MCF 10A (cell line): ENCODE measurements around the gene DIAPH2. TPM values are rescaled to one million over a fixed set of nuclear protein-coding genes. Genes with fewer than 3 reads are reported as not detected.

Experiments used
- BruUV-seq: library from RNA; stranded (reverse); fragments of 400-500 nt; replicated peaks from 2 replicates; lab custom pipeline; 2021; lab: Mats Ljungman, UMichigan
- CTCF ChIA-PET: fragments of 300-600 bp; sonication (Branson Sonifier 250); formaldehyde crosslinking; extraction: SDS; loops from one replicate; lab custom pipeline; 2021; ENCODE audit warnings: antibody characterized with exemption, inconsistent platforms; lab: Yijun Ruan, JAX
- POLR2A ChIA-PET: fragments of 300-600, 350-650 bp; sonication (Branson Sonifier 250); formaldehyde crosslinking; extraction: SDS; loops from one replicate; lab custom pipeline; 2020; ENCODE audit warnings: antibody characterized with exemption, inconsistent platforms; lab: Yijun Ruan, JAX
- DNase-seq: peaks from one replicate; pipeline ENCODE4 v3.0.0-alpha.2; 2018; ENCODE audit not compliant: unreplicated experiment
- H3K27ac Mint-ChIP-seq: one replicate; pipeline ENCODE4 v1.8.0; 2022; ENCODE audit warnings: mild to moderate bottlenecking, low read depth, mixed read lengths; ENCODE audit not compliant: unreplicated experiment
- H3K27me3 Mint-ChIP-seq: one replicate; pipeline ENCODE4 v1.8.0; 2022; ENCODE audit warnings: mixed read lengths; ENCODE audit not compliant: insufficient read depth, unreplicated experiment
- H3K36me3 Mint-ChIP-seq: one replicate; pipeline ENCODE4 v1.8.0; 2022; ENCODE audit warnings: mild to moderate bottlenecking, moderate library complexity, mixed read lengths; ENCODE audit not compliant: insufficient read depth, unreplicated experiment
- H3K4me1 Mint-ChIP-seq: one replicate; pipeline ENCODE4 v1.8.0; 2022; ENCODE audit warnings: mixed read lengths; ENCODE audit not compliant: insufficient read depth, unreplicated experiment
- H3K4me3 Mint-ChIP-seq: one replicate; pipeline ENCODE4 v1.8.0; 2022; ENCODE audit warnings: mild to moderate bottlenecking, moderate library complexity, mixed read lengths; ENCODE audit not compliant: unreplicated experiment
- H3K9me3 Mint-ChIP-seq: one replicate; pipeline ENCODE4 v1.8.0; 2022; ENCODE audit warnings: mixed read lengths; ENCODE audit not compliant: unreplicated experiment
- intact Hi-C: fragments of 100-400 bp; cut with micrococcal nuclease; formaldehyde crosslinking; loops from 2 replicates; pipeline ENCODE4 v1.14.1; 2022
- total RNA-seq: library from RNA; stranded (reverse); gene quantifications from 2 replicates; pipeline ENCODE4 v1.2.3, GENCODE V29; 2022
- TF ChIP-seq, protein P1 (sequence below): fragments of 200-600 bp; IDR thresholded peaks from one replicate; pipeline ENCODE4 v1.8.0; 2022; ENCODE audit warnings: antibody characterized with exemption, mild to moderate bottlenecking; ENCODE audit not compliant: unreplicated experiment

The DIAPH2 gene
- total RNA-seq, 1 experiment from 2014 or later = 17.6 TPM

DNA sequence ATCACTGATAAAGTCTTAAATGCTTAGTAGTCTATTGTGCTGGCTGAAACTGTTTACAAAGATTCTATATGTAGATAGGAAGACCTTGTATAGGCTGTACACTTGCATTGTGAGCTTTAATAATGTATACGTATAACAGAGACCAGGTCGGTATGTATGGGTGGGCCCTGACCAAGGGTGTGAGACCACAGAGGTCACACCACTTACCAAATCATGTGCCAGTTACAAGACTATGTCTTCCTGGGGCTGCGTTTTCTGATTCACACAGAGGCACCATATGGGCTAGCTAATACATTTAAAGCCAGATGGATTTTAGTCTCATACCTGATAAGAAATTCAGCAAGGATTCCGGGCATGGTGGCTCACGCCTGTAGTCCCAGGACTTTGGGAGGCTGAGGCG is 8.8 kb downstream of the DIAPH2 start:
- no TSS peak for BruUV-seq
- H3K27me3 Mint-ChIP-seq = peaks cover 28% of the 10 kb centered on the region
- ChIA-PET CTCF (interaction anchor here (0.6 to 0.7 kb wide), 2 partner anchors 394 to 1423 kb away, joined by 3 to 4 read pairs; no protein-coding TSS in a partner anchor), POLR2A (interaction anchor here (0.7 kb wide), 1 partner anchor 39 kb away, joined by 3 read pairs; no protein-coding TSS in a partner anchor)
- no peak overlapping the region for H3K4me3 Mint-ChIP-seq
- no peak overlapping the region for H3K27ac Mint-ChIP-seq
- H3K9me3 Mint-ChIP-seq = no peaks in the 10 kb centered on the region
- DNase-seq = no peak
- no peaks in the 10 kb centered on the region for H3K36me3 Mint-ChIP-seq
- intact Hi-C loops = no loop called here
- peaks cover 20% of the 10 kb centered on the region for H3K4me1 Mint-ChIP-seq
- TF ChIP-seq, protein P1, sequence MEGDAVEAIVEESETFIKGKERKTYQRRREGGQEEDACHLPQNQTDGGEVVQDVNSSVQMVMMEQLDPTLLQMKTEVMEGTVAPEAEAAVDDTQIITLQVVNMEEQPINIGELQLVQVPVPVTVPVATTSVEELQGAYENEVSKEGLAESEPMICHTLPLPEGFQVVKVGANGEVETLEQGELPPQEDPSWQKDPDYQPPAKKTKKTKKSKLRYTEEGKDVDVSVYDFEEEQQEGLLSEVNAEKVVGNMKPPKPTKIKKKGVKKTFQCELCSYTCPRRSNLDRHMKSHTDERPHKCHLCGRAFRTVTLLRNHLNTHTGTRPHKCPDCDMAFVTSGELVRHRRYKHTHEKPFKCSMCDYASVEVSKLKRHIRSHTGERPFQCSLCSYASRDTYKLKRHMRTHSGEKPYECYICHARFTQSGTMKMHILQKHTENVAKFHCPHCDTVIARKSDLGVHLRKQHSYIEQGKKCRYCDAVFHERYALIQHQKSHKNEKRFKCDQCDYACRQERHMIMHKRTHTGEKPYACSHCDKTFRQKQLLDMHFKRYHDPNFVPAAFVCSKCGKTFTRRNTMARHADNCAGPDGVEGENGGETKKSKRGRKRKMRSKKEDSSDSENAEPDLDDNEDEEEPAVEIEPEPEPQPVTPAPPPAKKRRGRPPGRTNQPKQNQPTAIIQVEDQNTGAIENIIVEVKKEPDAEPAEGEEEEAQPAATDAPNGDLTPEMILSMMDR = no peak

DNA sequence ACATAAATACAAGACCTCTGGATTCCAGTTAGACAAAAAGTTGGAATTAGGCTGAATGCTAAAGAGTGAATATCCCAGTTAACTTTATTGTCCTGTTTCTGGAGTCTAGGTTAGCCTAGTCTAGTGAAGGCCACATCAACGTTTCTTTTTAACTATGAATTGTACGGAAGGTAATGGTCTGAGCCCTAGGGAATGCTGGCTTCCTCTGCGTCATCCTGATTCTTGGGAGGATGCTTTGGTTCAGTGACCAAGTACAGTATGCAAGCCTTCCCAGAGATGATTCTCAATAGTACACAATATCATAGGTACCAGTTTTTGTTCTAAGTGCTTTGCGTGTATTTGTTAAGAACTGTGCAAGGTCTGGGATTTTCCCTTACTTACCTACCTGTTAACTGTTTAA is 11.8 kb downstream of the DIAPH2 start:
- Mint-ChIP-seq H3K27me3 (peaks cover 29% of the 10 kb centered on the region), H3K9me3 (no peaks in the 10 kb centered on the region), H3K36me3 (peaks cover 11% of the 10 kb centered on the region), H3K4me3 (no peak overlapping the region), H3K27ac (no peak overlapping the region), H3K4me1 (peaks cover 9% of the 10 kb centered on the region)
- ChIA-PET POLR2A (interaction anchor here (1.2 kb wide), 1 partner anchor 12 kb away, joined by 3 read pairs; no protein-coding TSS in a partner anchor), CTCF (interaction anchor here (1.2 kb wide), 1 partner anchor 13 kb away, joined by 5 read pairs; no protein-coding TSS in a partner anchor)
- BruUV-seq = no TSS peak
- intact Hi-C loops = no loop called here
- TF ChIP-seq, protein P1 = no peak
- no peak for DNase-seq

DNA sequence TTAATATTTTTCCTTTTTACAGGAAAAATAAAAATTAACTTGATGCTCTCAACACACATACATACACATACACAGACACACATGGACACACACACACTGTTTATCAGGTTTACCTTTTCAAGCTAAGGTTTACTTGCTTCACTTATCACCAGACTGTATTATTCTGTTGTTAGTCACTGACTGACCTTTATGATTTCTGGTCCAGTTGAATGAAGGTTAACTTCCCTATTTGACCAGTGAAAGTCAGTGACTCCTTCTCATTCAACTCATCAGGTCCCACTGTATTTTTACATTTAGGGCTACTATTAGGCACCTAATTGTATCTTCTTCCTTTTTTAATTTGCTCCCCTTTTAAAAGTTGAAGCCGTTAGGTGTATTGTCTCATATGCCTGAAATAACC is 16.0 kb downstream of the DIAPH2 start:
- intact Hi-C loops = no loop called here
- peaks cover 12% of the 10 kb centered on the region for H3K36me3 Mint-ChIP-seq
- no peaks in the 10 kb centered on the region for H3K4me1 Mint-ChIP-seq
- no peak for DNase-seq
- H3K27me3 Mint-ChIP-seq = peaks cover 39% of the 10 kb centered on the region
- TF ChIP-seq, protein P1 = no peak
- ChIA-PET POLR2A (no interaction called here), CTCF (no interaction called here)
- no peaks in the 10 kb centered on the region for H3K9me3 Mint-ChIP-seq
- BruUV-seq = no TSS peak
- no peak overlapping the region for H3K4me3 Mint-ChIP-seq
- no peak overlapping the region for H3K27ac Mint-ChIP-seq

DNA sequence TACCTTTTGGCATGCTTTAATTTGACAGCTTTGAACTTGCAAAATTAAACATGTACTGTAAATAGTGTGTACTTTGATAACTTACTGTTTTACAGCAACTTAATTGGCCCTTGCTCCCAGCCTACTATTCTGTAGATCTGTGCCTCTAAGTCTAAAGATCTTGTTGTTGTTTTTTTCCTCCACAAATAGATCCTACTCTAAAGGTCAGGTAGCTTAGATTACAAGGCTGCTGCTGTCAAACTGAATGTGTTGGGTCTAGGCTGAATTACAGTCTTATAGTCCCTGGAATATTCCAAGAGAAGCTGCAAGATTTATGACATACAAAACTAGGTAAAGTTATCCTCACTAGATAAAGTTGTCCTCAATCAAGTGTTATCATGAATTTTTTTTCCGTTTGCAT is 18.7 kb downstream of the DIAPH2 start:
- TF ChIP-seq, protein P1 = no peak
- Mint-ChIP-seq H3K27ac (no peak overlapping the region), H3K36me3 (peaks cover 12% of the 10 kb centered on the region), H3K4me1 (no peaks in the 10 kb centered on the region), H3K27me3 (peaks cover 35% of the 10 kb centered on the region), H3K4me3 (no peak overlapping the region), H3K9me3 (no peaks in the 10 kb centered on the region)
- no peak for DNase-seq
- BruUV-seq = no TSS peak
- intact Hi-C loops = no loop called here
- CTCF ChIA-PET = no interaction called here
- POLR2A ChIA-PET = no interaction called here
